HEK293 (cell line): Measurements from ENCODE around the gene FUOM.
A peak's percentile ranks its signal among the peaks of the same experiment; 100 is the strongest.

ENCODE experiments used
- BCL11B ChIP-seq: fragments of 450-650 bp; formaldehyde crosslinking; IDR thresholded peaks from 2 replicates; pipeline ENCODE4 v1.5.1; 2016; ENCODE audit warnings: low read depth, missing biosample characterization, missing genetic modification characterization
- GFI1B ChIP-seq: fragments of 450-650 bp; formaldehyde crosslinking; IDR thresholded peaks from 2 replicates; pipeline ENCODE4 v1.5.1; 2016; ENCODE audit warnings: missing biosample characterization, missing genetic modification characterization
- KLF7 ChIP-seq: fragments of 450-650 bp; formaldehyde crosslinking; IDR thresholded peaks from 2 replicates; pipeline ENCODE4 v1.5.1; 2016; ENCODE audit warnings: missing biosample characterization, missing genetic modification characterization, borderline replicate concordance
- OVOL3 ChIP-seq: fragments of 450-650 bp; formaldehyde crosslinking; IDR thresholded peaks from 2 replicates; pipeline ENCODE4 v1.5.1; 2016; ENCODE audit warnings: missing biosample characterization, missing genetic modification characterization
- PRDM6 ChIP-seq: fragments of 450-650 bp; formaldehyde crosslinking; IDR thresholded peaks from 2 replicates; pipeline ENCODE4 v1.5.1; 2017; ENCODE audit warnings: missing biosample characterization, missing genetic modification characterization
- SP2 ChIP-seq: fragments of 450-650 bp; formaldehyde crosslinking; IDR thresholded peaks from 2 replicates; pipeline ENCODE4 v1.5.1; 2016; ENCODE audit warnings: missing biosample characterization, missing genetic modification characterization
- SP3 ChIP-seq: fragments of 450-650 bp; formaldehyde crosslinking; IDR thresholded peaks from 2 replicates; pipeline ENCODE4 v1.5.1; 2016; ENCODE audit warnings: missing biosample characterization, missing genetic modification characterization
- TCF7L2 ChIP-seq: IDR thresholded peaks from 2 replicates; pipeline ENCODE4 v1.6.1; 2011; ENCODE audit warnings: low read depth, mild to moderate bottlenecking, inconsistent platforms, low read length, moderate library complexity, borderline replicate concordance
- TRIM28 ChIP-seq: IDR thresholded peaks from 2 replicates; pipeline ENCODE4 v1.6.1; 2011; ENCODE audit warnings: low read length, control low read depth, borderline replicate concordance
- ZBTB48 ChIP-seq: fragments of 450-650 bp; formaldehyde crosslinking; IDR thresholded peaks from 2 replicates; pipeline ENCODE4 v1.5.1; 2016; ENCODE audit warnings: missing biosample characterization, missing genetic modification characterization
- ZNF132 ChIP-seq: fragments of 450-650 bp; formaldehyde crosslinking; IDR thresholded peaks from 2 replicates; pipeline ENCODE4 v1.5.1; 2017; ENCODE audit warnings: missing biosample characterization, missing genetic modification characterization, borderline replicate concordance
- ZNF138 ChIP-seq: fragments of 450-650 bp; formaldehyde crosslinking; IDR thresholded peaks from 2 replicates; pipeline ENCODE4 v1.5.1; 2016; ENCODE audit warnings: missing biosample characterization, missing genetic modification characterization, borderline replicate concordance
- ZNF174 ChIP-seq: fragments of 450-650 bp; formaldehyde crosslinking; IDR thresholded peaks from 2 replicates; pipeline ENCODE4 v1.5.0; 2017; ENCODE audit warnings: missing biosample characterization, mild to moderate bottlenecking, missing genetic modification characterization
- ZNF202 ChIP-seq: fragments of 450-650 bp; formaldehyde crosslinking; IDR thresholded peaks from 2 replicates; pipeline ENCODE4 v1.5.1; 2016; ENCODE audit warnings: missing biosample characterization, missing genetic modification characterization, borderline replicate concordance
- ZNF23 ChIP-seq: fragments of 450-650 bp; formaldehyde crosslinking; IDR thresholded peaks from 2 replicates; pipeline ENCODE4 v1.5.1; 2016; ENCODE audit warnings: missing biosample characterization, missing genetic modification characterization, borderline replicate concordance
- ZNF239 ChIP-seq: fragments of 450-650 bp; formaldehyde crosslinking; IDR thresholded peaks from 2 replicates; pipeline ENCODE4 v1.5.1; 2016; ENCODE audit warnings: missing biosample characterization, missing genetic modification characterization
- ZNF274 ChIP-seq, 2 experiments: fragments of 200-500 bp in 1 of 2; fragments of 450-650 bp in 1 of 2; sonication (Bioruptor generic) in 1 of 2; formaldehyde crosslinking in 1 of 2; IDR thresholded peaks; 2 replicates each; pipeline versions ENCODE4 v1.5.1 to v1.6.1; 2014 to 2016; ENCODE audit warnings: borderline replicate concordance in 1 of 2, inconsistent platforms in 1 of 2, low read length in 1 of 2, missing biosample characterization in 1 of 2, missing genetic modification characterization in 1 of 2
- ZNF292 ChIP-seq: fragments of 450-650 bp; formaldehyde crosslinking; IDR thresholded peaks from 2 replicates; pipeline ENCODE4 v1.5.1; 2016; ENCODE audit warnings: low read depth, missing biosample characterization, missing genetic modification characterization, borderline replicate concordance
- ZNF311 ChIP-seq: fragments of 450-650 bp; formaldehyde crosslinking; IDR thresholded peaks from 2 replicates; pipeline ENCODE4 v1.5.1; 2017; ENCODE audit warnings: missing biosample characterization, missing genetic modification characterization, borderline replicate concordance
- ZNF394 ChIP-seq: fragments of 450-650 bp; formaldehyde crosslinking; IDR thresholded peaks from 2 replicates; pipeline ENCODE4 v1.5.1; 2016; ENCODE audit warnings: missing biosample characterization, missing genetic modification characterization, mild to moderate bottlenecking, moderate library complexity, borderline replicate concordance
- ZNF404 ChIP-seq: fragments of 450-650 bp; formaldehyde crosslinking; IDR thresholded peaks from 2 replicates; pipeline ENCODE4 v1.5.1; 2017; ENCODE audit warnings: missing biosample characterization, missing genetic modification characterization
- ZNF449 ChIP-seq: fragments of 450-650 bp; formaldehyde crosslinking; IDR thresholded peaks from 2 replicates; pipeline ENCODE4 v1.5.1; 2017; ENCODE audit warnings: missing biosample characterization, mild to moderate bottlenecking, missing genetic modification characterization, moderate library complexity
- ZNF791 ChIP-seq: fragments of 450-650 bp; formaldehyde crosslinking; IDR thresholded peaks from 2 replicates; pipeline ENCODE4 v1.5.1; 2016; ENCODE audit warnings: missing biosample characterization, missing genetic modification characterization
- ZNF792 ChIP-seq: fragments of 450-650 bp; formaldehyde crosslinking; IDR thresholded peaks from 2 replicates; pipeline ENCODE4 v1.5.1; 2016; ENCODE audit warnings: missing biosample characterization, missing genetic modification characterization
- ZNF837 ChIP-seq: fragments of 450-650 bp; formaldehyde crosslinking; IDR thresholded peaks from 2 replicates; pipeline ENCODE4 v1.5.1; 2016; ENCODE audit warnings: missing biosample characterization, missing genetic modification characterization
- TF ChIP-seq, protein P1 (sequence below): fragments of 450-650 bp; formaldehyde crosslinking; IDR thresholded peaks from 2 replicates; pipeline ENCODE4 v1.5.1; 2016; ENCODE audit warnings: missing biosample characterization, missing genetic modification characterization, borderline replicate concordance
- TF ChIP-seq, protein P2 (sequence below): fragments of 450-650 bp; formaldehyde crosslinking; IDR thresholded peaks from 2 replicates; pipeline ENCODE4 v1.5.1; 2017; ENCODE audit warnings: missing biosample characterization, missing genetic modification characterization

Gene FUOM

DNA sequence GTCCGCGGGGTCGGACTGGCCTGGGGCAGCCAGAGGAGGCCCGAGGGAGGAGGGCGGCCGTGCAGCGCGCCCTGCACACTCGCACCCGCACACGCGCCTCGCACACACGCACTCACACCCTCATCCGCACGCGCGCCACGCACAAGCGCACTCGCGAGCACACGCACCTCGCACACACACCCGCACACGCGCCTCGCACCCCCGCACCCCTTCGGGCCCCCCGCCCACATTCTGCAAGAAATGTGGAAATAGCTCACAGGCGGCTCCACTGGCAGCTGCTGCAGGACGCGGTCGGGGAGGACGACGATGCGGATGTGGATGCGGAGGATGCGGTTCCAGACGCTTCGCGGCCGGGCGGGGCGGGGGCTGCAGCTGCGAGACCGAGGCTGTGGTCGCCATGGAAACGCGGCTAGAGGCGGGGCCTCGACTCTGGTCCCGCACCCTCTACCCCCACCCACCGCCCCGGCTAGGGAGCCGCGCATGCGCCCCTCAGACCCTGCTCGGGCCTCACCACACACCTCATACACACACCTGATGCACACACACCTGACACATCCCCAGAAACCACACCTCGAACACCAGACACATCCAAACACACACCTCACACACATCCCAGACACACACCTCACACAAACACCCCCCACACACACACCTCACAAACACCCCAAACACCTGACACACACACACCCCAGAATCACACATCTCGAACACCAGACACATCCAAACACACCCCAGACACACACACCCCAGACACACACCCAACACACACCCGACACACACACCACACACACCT is 21.0 kb downstream of the FUOM start, which contains the start of gene CALY (continued):
- no peak for TF ChIP-seq ZNF274 (IDR thresholded peaks at IDR 0.05; ENCODE audit: low read length)
- no peak; the same call in 1 of the 2 replicates for TF ChIP-seq ZNF274 (tag by site-specific recombination; IDR thresholded peaks at IDR 0.05; ENCODE audit: borderline replicate concordance)
- TF ChIP-seq KLF7 (tag by site-specific recombination) = no peak
- no peak for TF ChIP-seq PRDM6
- TF ChIP-seq TCF7L2 = no peak
- TF ChIP-seq ZNF239 (tag by site-specific recombination) = peak; percentile 57; the same call in 1 of the 2 replicates
- no peak for TF ChIP-seq ZNF202 (tag by site-specific recombination)
- no peak for TF ChIP-seq ZNF174 (tag by site-specific recombination)
- no peak for TF ChIP-seq BCL11B
- TF ChIP-seq, protein P1, sequence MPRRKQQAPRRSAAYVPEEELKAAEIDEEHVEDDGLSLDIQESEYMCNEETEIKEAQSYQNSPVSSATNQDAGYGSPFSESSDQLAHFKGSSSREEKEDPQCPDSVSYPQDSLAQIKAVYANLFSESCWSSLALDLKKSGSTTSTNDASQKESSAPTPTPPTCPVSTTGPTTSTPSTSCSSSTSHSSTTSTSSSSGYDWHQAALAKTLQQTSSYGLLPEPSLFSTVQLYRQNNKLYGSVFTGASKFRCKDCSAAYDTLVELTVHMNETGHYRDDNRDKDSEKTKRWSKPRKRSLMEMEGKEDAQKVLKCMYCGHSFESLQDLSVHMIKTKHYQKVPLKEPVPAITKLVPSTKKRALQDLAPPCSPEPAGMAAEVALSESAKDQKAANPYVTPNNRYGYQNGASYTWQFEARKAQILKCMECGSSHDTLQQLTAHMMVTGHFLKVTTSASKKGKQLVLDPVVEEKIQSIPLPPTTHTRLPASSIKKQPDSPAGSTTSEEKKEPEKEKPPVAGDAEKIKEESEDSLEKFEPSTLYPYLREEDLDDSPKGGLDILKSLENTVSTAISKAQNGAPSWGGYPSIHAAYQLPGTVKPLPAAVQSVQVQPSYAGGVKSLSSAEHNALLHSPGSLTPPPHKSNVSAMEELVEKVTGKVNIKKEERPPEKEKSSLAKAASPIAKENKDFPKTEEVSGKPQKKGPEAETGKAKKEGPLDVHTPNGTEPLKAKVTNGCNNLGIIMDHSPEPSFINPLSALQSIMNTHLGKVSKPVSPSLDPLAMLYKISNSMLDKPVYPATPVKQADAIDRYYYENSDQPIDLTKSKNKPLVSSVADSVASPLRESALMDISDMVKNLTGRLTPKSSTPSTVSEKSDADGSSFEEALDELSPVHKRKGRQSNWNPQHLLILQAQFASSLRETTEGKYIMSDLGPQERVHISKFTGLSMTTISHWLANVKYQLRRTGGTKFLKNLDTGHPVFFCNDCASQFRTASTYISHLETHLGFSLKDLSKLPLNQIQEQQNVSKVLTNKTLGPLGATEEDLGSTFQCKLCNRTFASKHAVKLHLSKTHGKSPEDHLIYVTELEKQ (tag by site-specific recombination) = no peak
- TF ChIP-seq ZNF138 (tag by site-specific recombination) = no peak
- TF ChIP-seq ZNF23 = no peak
- no peak for TF ChIP-seq ZNF449 (tag by site-specific recombination)
- no peak for TF ChIP-seq ZNF792 (tag by site-specific recombination)
- TF ChIP-seq ZNF791 (tag by site-specific recombination) = no peak
- peak; percentile 35; the same call in 1 of the 2 replicates for TF ChIP-seq SP2 (tag by site-specific recombination)
- no peak for TF ChIP-seq ZNF837
- no peak for TF ChIP-seq GFI1B (tag by site-specific recombination)
- no peak for TF ChIP-seq ZNF311 (tag by site-specific recombination)
- TF ChIP-seq SP3 (tag by site-specific recombination) = peak; percentile 34; the same call in 1 of the 2 replicates
- TF ChIP-seq ZBTB48 = no peak
- no peak for TF ChIP-seq ZNF132 (tag by site-specific recombination)
- TF ChIP-seq, protein P2, sequence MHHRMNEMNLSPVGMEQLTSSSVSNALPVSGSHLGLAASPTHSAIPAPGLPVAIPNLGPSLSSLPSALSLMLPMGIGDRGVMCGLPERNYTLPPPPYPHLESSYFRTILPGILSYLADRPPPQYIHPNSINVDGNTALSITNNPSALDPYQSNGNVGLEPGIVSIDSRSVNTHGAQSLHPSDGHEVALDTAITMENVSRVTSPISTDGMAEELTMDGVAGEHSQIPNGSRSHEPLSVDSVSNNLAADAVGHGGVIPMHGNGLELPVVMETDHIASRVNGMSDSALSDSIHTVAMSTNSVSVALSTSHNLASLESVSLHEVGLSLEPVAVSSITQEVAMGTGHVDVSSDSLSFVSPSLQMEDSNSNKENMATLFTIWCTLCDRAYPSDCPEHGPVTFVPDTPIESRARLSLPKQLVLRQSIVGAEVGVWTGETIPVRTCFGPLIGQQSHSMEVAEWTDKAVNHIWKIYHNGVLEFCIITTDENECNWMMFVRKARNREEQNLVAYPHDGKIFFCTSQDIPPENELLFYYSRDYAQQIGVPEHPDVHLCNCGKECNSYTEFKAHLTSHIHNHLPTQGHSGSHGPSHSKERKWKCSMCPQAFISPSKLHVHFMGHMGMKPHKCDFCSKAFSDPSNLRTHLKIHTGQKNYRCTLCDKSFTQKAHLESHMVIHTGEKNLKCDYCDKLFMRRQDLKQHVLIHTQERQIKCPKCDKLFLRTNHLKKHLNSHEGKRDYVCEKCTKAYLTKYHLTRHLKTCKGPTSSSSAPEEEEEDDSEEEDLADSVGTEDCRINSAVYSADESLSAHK (tag by site-specific recombination) = peak; percentile 60; the same call in 1 of the 2 replicates
- no peak for TF ChIP-seq TRIM28
- 0 out of 2 replicates have a peak, but pooled peaks have one; percentile 11 for TF ChIP-seq ZNF292 (tag by site-specific recombination)
- TF ChIP-seq ZNF404 (tag by site-specific recombination) = no peak
- no peak for TF ChIP-seq OVOL3
- TF ChIP-seq ZNF394 (tag by site-specific recombination) = no peak
